ENCODE results near the gene PI16. TPM values are rescaled to one million over a fixed set of nuclear protein-coding genes. Genes with fewer than 3 reads are reported as not detected.

PI16 gene
- total and polyA plus RNA-seq, 2 of the 13 experiments (the other 11 are each of a cell fraction or from before 2014, with no cell fraction given) = not detected

GRCh38 chr6:36985808-36986703, 31.5 kb downstream of the PI16 start, which contains the start of gene MTCH1 (continued):
- TF ChIP-seq KIAA2018 (CRISPR knock-in tag; IDR thresholded peaks at IDR 0.05; ENCODE audit: borderline replicate concordance) (peak; percentile 85; the same call in 1 of the 2 replicates), ZNF709 (CRISPR knock-in tag; IDR thresholded peaks at IDR 0.05) (peak; percentile 71; the same call in 1 of the 2 replicates), ZNF329 (CRISPR knock-in tag; IDR thresholded peaks at IDR 0.05; ENCODE audit: low read depth) (no peak), GABPB1 (CRISPR knock-in tag; IDR thresholded peaks at IDR 0.05) (peak; percentile 90), ZNF75D (CRISPR knock-in tag; IDR thresholded peaks at IDR 0.05; ENCODE audit: borderline replicate concordance) (no peak), ZNF275 (CRISPR knock-in tag; IDR thresholded peaks at IDR 0.05; ENCODE audit: borderline replicate concordance) (no peak), MTF1 (CRISPR knock-in tag; IDR thresholded peaks at IDR 0.05) (no peak), LBX2 (CRISPR knock-in tag; IDR thresholded peaks at IDR 0.05; ENCODE audit: borderline replicate concordance) (peak; percentile 73; the same call in 1 of the 2 replicates), BRD4 (CRISPR knock-in tag; IDR thresholded peaks at IDR 0.05) (no peak), ZNF224 (CRISPR knock-in tag; IDR thresholded peaks at IDR 0.05) (no peak; the same call in 1 of the 2 replicates), ZBTB39 (CRISPR knock-in tag; IDR thresholded peaks at IDR 0.05) (0 out of 2 replicates have a peak, but pooled peaks have one; percentile 22), SMAD1 (CRISPR knock-in tag; IDR thresholded peaks at IDR 0.05; ENCODE audit: borderline replicate concordance, low read depth) (no peak), GZF1 (CRISPR knock-in tag; IDR thresholded peaks at IDR 0.05) (peak; percentile 60; the same call in 1 of the 2 replicates), NR3C1 (CRISPR knock-in tag; IDR thresholded peaks at IDR 0.05) (no peak)

Data from HepG2 (cell line).